HEK293 (cell line): ENCODE measurements around the gene SYNPO.

Experiments used
- YY1 ChIP-seq: fragments of 450-650 bp; formaldehyde crosslinking; IDR thresholded peaks from 2 replicates; pipeline ENCODE4 v1.5.1; 2018; ENCODE audit warnings: missing biosample characterization, missing genetic modification characterization
- ZNF121 ChIP-seq: fragments of 450-650 bp; formaldehyde crosslinking; IDR thresholded peaks from 2 replicates; pipeline ENCODE4 v1.5.1; 2016; ENCODE audit warnings: missing biosample characterization, missing genetic modification characterization
- ZNF155 ChIP-seq: fragments of 450-650 bp; formaldehyde crosslinking; IDR thresholded peaks from 2 replicates; pipeline ENCODE4 v1.5.1; 2016; ENCODE audit warnings: missing biosample characterization, missing genetic modification characterization
- ZNF621 ChIP-seq: fragments of 450-650 bp; formaldehyde crosslinking; IDR thresholded peaks from 2 replicates; pipeline ENCODE4 v1.5.1; 2017; ENCODE audit warnings: missing biosample characterization, missing genetic modification characterization
- TF ChIP-seq, protein P1 (sequence below): sonication (generic); formaldehyde crosslinking; IDR thresholded peaks from 2 replicates; pipeline ENCODE4 v1.8.1; 2022; ENCODE audit warnings: mild to moderate bottlenecking, moderate library complexity, missing genetic modification reagents
- TF ChIP-seq, protein P2 (sequence below): fragments of 450-650 bp; formaldehyde crosslinking; IDR thresholded peaks from 2 replicates; pipeline ENCODE4 v1.5.0; 2017; ENCODE audit warnings: missing biosample characterization, missing genetic modification characterization, borderline replicate concordance
- TF ChIP-seq, protein P3 (sequence below): fragments of 450-650 bp; formaldehyde crosslinking; IDR thresholded peaks from 2 replicates; pipeline ENCODE4 v1.5.1; 2016; ENCODE audit warnings: missing biosample characterization, missing genetic modification characterization
- TF ChIP-seq, protein P4 (sequence below): fragments of 450-650 bp; formaldehyde crosslinking; IDR thresholded peaks from 2 replicates; pipeline ENCODE4 v1.5.1; 2016; ENCODE audit warnings: missing biosample characterization, missing genetic modification characterization
- TF ChIP-seq, protein P5 (sequence below): fragments of 450-650 bp; formaldehyde crosslinking; IDR thresholded peaks from 2 replicates; pipeline ENCODE4 v1.5.1; 2017; ENCODE audit warnings: missing biosample characterization, mild to moderate bottlenecking, missing genetic modification characterization, moderate library complexity

DNA sequence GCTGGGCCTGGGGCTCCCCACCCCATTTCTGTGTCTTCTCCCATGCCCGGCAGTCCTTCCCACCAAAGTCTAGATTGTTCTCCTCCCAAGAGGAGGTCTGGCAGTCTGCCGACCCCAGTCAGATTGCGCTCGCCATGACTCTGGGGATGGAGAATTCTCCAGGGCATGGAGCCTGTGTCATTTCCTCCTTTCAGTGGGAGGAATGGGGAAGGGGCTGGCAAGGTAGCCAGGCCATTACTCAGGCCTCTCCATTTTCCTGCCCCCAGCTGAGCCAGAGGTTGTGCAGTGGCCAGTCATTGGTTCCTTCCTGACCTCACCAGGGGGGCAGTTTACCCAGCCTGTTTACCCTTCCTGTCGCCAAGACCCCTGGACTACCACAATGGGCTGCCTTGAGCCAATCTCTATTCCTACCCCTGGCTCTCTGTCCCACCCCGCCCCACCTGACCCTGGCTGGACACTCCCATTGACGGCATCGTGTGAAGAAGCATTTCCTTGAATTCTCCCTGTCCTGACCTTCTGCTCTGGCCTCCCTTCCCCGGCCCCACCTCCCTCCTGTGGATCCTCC, 628 bp downstream of the SYNPO start:
- TF ChIP-seq YY1 (tag by site-specific recombination) (no peak), ZNF155 (tag by site-specific recombination) (no peak), ZNF121 (no peak), ZNF621 (tag by site-specific recombination) (no peak)
- TF ChIP-seq, protein P1, sequence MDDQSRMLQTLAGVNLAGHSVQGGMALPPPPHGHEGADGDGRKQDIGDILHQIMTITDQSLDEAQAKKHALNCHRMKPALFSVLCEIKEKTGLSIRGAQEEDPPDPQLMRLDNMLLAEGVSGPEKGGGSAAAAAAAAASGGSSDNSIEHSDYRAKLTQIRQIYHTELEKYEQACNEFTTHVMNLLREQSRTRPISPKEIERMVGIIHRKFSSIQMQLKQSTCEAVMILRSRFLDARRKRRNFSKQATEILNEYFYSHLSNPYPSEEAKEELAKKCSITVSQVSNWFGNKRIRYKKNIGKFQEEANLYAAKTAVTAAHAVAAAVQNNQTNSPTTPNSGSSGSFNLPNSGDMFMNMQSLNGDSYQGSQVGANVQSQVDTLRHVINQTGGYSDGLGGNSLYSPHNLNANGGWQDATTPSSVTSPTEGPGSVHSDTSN (CRISPR knock-in tag): no peak
- TF ChIP-seq, protein P2, sequence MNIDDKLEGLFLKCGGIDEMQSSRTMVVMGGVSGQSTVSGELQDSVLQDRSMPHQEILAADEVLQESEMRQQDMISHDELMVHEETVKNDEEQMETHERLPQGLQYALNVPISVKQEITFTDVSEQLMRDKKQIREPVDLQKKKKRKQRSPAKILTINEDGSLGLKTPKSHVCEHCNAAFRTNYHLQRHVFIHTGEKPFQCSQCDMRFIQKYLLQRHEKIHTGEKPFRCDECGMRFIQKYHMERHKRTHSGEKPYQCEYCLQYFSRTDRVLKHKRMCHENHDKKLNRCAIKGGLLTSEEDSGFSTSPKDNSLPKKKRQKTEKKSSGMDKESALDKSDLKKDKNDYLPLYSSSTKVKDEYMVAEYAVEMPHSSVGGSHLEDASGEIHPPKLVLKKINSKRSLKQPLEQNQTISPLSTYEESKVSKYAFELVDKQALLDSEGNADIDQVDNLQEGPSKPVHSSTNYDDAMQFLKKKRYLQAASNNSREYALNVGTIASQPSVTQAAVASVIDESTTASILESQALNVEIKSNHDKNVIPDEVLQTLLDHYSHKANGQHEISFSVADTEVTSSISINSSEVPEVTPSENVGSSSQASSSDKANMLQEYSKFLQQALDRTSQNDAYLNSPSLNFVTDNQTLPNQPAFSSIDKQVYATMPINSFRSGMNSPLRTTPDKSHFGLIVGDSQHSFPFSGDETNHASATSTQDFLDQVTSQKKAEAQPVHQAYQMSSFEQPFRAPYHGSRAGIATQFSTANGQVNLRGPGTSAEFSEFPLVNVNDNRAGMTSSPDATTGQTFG (tag by site-specific recombination): no peak
- TF ChIP-seq, protein P3, sequence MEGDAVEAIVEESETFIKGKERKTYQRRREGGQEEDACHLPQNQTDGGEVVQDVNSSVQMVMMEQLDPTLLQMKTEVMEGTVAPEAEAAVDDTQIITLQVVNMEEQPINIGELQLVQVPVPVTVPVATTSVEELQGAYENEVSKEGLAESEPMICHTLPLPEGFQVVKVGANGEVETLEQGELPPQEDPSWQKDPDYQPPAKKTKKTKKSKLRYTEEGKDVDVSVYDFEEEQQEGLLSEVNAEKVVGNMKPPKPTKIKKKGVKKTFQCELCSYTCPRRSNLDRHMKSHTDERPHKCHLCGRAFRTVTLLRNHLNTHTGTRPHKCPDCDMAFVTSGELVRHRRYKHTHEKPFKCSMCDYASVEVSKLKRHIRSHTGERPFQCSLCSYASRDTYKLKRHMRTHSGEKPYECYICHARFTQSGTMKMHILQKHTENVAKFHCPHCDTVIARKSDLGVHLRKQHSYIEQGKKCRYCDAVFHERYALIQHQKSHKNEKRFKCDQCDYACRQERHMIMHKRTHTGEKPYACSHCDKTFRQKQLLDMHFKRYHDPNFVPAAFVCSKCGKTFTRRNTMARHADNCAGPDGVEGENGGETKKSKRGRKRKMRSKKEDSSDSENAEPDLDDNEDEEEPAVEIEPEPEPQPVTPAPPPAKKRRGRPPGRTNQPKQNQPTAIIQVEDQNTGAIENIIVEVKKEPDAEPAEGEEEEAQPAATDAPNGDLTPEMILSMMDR (tag by site-specific recombination): no peak
- TF ChIP-seq, protein P4, sequence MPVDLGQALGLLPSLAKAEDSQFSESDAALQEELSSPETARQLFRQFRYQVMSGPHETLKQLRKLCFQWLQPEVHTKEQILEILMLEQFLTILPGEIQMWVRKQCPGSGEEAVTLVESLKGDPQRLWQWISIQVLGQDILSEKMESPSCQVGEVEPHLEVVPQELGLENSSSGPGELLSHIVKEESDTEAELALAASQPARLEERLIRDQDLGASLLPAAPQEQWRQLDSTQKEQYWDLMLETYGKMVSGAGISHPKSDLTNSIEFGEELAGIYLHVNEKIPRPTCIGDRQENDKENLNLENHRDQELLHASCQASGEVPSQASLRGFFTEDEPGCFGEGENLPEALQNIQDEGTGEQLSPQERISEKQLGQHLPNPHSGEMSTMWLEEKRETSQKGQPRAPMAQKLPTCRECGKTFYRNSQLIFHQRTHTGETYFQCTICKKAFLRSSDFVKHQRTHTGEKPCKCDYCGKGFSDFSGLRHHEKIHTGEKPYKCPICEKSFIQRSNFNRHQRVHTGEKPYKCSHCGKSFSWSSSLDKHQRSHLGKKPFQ: no peak
- TF ChIP-seq, protein P5, sequence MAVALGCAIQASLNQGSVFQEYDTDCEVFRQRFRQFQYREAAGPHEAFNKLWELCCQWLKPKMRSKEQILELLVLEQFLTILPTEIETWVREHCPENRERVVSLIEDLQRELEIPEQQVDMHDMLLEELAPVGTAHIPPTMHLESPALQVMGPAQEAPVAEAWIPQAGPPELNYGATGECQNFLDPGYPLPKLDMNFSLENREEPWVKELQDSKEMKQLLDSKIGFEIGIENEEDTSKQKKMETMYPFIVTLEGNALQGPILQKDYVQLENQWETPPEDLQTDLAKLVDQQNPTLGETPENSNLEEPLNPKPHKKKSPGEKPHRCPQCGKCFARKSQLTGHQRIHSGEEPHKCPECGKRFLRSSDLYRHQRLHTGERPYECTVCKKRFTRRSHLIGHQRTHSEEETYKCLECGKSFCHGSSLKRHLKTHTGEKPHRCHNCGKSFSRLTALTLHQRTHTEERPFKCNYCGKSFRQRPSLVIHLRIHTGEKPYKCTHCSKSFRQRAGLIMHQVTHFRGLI (tag by site-specific recombination): no peak
